GM19397 (cell line): ENCODE data around the gene STX16.
"Not testable (repeated sequence)": the region's sequence is repeated elsewhere in the genome, so short reads cannot be mapped to it uniquely, and the experiment has no call there.

ENCODE experiments used
- ATAC-seq: cut with Tn5 transposase; IDR thresholded peaks from one replicate; pipeline ENCODE4 v1.9.1; 2021; ENCODE audit warnings: mild to moderate bottlenecking, moderate library complexity; ENCODE audit not compliant: unreplicated experiment

Gene STX16

GRCh38 chr20:58719971-58720371 lies 68.9 kb downstream of the STX16 start:
- no peak for ATAC-seq

DNA sequence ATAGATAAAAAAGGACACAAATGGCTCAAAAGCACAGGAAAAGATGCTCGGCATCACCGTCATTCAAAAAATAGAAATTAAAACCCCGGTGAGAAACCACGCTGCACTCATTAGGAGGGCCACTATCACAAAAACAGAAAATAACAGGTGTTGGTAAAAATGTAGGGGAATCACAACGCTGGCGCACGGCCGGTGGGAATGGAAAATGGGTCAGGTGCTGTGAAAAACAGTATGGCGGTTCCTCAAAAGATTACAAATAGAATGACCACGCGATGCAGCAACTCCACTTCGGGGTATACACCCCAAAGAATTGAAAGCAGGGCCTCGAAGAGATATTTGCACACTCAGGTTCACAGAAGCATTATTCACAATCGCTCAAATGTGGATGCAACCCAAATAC lies 69.8 kb downstream of the STX16 start:
- no peak for ATAC-seq

DNA sequence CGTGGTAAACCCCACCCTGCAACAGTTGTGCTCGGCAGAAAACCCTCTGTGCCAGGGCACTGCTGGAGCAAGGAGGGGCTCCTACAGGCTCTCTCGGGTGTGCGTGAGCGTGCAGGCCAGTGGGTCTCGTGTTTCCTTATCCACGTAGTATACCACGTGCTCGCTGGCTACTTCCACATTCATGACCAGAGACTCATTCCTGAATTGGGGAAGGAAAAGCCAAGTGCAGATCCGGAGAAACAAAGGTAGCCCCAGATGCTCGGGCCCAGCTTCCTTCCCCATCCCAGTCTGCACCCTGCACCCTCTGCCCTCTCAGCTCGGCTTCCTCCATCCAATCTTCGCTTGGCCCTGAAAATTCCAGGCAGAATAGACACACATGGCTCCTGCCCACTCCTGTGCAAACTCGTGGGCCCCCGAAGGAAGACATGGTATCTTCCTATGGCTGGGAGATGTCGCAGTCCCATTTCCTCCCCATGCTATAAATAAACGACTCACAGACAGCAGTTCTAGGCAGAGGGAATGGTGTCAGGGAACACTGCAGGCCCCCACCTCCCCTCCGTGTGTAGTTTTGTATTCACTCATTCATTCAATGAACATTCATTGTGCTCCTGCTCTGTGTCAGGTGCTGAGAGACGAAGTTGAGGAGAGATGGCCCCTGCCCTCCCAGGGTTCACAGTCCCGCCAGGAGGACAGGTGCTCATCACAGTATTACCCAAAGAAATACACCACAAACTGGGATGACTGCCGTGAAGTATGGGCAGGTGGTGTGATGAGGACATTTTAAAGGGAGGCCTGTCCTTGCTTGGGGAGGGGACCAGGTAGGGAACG lies 71.1 kb downstream of the STX16 start:
- no peak for ATAC-seq

- ATAC-seq: no peak
These were observed 72.0 kb downstream of the STX16 start for GRCh38 chr20:58722877-58723627.

DNA sequence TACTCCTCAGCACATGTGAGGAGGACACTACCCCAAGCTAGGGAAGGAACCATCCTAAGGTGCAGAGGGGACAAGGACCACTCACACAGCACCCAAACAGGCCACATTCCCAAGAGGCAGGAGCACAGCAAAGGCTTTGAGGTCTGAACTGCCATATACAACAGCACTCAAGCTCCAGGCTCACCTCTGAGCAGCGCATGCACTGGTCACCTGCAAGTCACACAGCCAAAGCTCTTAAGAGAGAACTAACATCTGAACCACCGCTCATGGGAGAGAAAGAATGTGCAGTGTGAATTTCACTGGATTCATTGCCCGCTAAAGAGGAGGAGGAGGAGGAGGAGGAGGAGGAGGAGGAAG lies 72.5 kb downstream of the STX16 start:
- no peak for ATAC-seq

GRCh38 chr20:58726156-58726555 lies 75.1 kb downstream of the STX16 start:
- not testable (repeated sequence) for ATAC-seq
